Retinal pigment epithelial cell (primary cell): Measurements from ENCODE around the gene SLC22A31.
"Not testable (repeated sequence)": the region's sequence is repeated elsewhere in the genome, so short reads cannot be mapped to it uniquely, and the experiment has no call there.

ENCODE experiments used
- DNase-seq: peaks from one replicate; pipeline ENCODE4 v3.0.0-alpha.2; 2010; ENCODE audit warnings: low read depth
- H3K4me3 ChIP-seq: 2 replicates; pipeline ENCODE4 v1.5.1; 2011; ENCODE audit warnings: mild to moderate bottlenecking, low read length, control low read depth, moderate library complexity
- CTCF ChIP-seq: conservative IDR thresholded peaks from 2 replicates; pipeline ENCODE4 v1.5.1; 2011; ENCODE audit warnings: low read depth, low read length, control low read depth, inconsistent platforms

SLC22A31 gene

GRCh38 chr16:89187032-89187769 is 13.1 kb downstream of the SLC22A31 start:
- TF ChIP-seq CTCF = no peak
- DNase-seq = no peak
- no peak overlapping the region for H3K4me3 ChIP-seq

GRCh38 chr16:89186593-89187031 is 13.7 kb downstream of the SLC22A31 start:
- H3K4me3 ChIP-seq, DNase-seq: not testable (repeated sequence)

- DNase-seq, H3K4me3 ChIP-seq: not testable (repeated sequence)
Measured at GRCh38 chr16:89185887-89186592, 14.3 kb downstream of the SLC22A31 start.

- DNase-seq = no peak
- no peak overlapping the region for H3K4me3 ChIP-seq
- no peak for TF ChIP-seq CTCF
Measured at GRCh38 chr16:89184933-89185794, 15.2 kb downstream of the SLC22A31 start.

GRCh38 chr16:89184677-89184932 is 15.7 kb downstream of the SLC22A31 start:
- no peak for TF ChIP-seq CTCF
- no peak overlapping the region for H3K4me3 ChIP-seq
- DNase-seq = no peak

GRCh38 chr16:89183975-89184676 is 16.2 kb downstream of the SLC22A31 start:
- no peak overlapping the region for H3K4me3 ChIP-seq
- no peak for TF ChIP-seq CTCF
- DNase-seq = no peak

GRCh38 chr16:89183463-89183862 is 16.9 kb downstream of the SLC22A31 start:
- no peak for TF ChIP-seq CTCF
- no peak overlapping the region for H3K4me3 ChIP-seq
- no peak for DNase-seq
